LNCAP (cell line): ENCODE results near the gene SPPL3.

Experiments used
- CTCF ChIP-seq: fragments of 450-650 bp; IDR thresholded peaks from 2 replicates; pipeline ENCODE4 v1.5.1; 2017; ENCODE audit warnings: mild to moderate bottlenecking

Gene SPPL3

GRCh38 chr12:120836114-120836684 is 68.0 kb downstream of the SPPL3 start:
- no peak for TF ChIP-seq CTCF

- TF ChIP-seq CTCF, result no peak
Observed at GRCh38 chr12:120835657-120836056, 68.5 kb downstream of the SPPL3 start.

- TF ChIP-seq CTCF, result no peak
Observed at GRCh38 chr12:120835304-120835612, 68.9 kb downstream of the SPPL3 start.

GRCh38 chr12:120834489-120835303 is 69.5 kb downstream of the SPPL3 start:
- no peak for TF ChIP-seq CTCF

GRCh38 chr12:120833849-120834248 is 70.3 kb downstream of the SPPL3 start:
- TF ChIP-seq CTCF, result no peak

- TF ChIP-seq CTCF, result no peak
Observed at GRCh38 chr12:120832737-120833136, 71.4 kb downstream of the SPPL3 start.

GRCh38 chr12:120831648-120832267 is 72.4 kb downstream of the SPPL3 start:
- TF ChIP-seq CTCF, result no peak
